Panc1 (cell line): ENCODE data around the gene C19orf12.

Source experiments
- CTCF ChIP-seq: fragments of 450-650 bp; IDR thresholded peaks from 2 replicates; pipeline ENCODE4 v1.5.1; 2017; ENCODE audit warnings: mild to moderate bottlenecking
- SIN3A ChIP-seq: IDR thresholded peaks from 2 replicates; pipeline ENCODE4 v1.6.1; 2012; ENCODE audit warnings: low read depth, mild to moderate bottlenecking, low read length, moderate library complexity, borderline replicate concordance; ENCODE audit not compliant: insufficient read depth

- no peak for TF ChIP-seq CTCF
- TF ChIP-seq SIN3A, result no peak
Measured at GRCh38 chr19:29759359-29759758, 44.3 kb upstream of the C19orf12 start.
